ENCODE measurements around the gene BBIP1.

BBIP1 gene

DNA sequence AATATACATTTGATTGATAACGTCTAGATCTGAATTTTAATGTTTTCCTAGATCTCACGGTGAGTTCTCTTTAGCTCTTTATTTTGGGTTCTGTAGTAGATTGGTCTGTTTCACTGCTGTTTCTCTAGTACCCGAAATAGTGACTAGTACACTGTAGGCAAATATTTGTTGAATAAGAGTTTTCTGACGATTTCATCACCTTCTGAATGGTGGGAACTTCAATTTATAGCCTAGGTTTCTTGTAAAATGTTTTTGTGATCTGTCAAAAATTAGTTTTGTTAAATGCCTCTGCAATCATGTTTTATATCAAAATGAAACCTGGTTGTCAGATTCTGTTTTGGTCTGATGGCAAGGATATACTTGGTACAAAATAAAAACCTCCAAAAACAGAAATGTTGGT lies 37.1 kb downstream of the BBIP1 start:
- TF ChIP-seq GATA2 (IDR thresholded peaks at IDR 0.05; ENCODE audit: low read depth, low read length) (no peak), GATA3 (IDR thresholded peaks at IDR 0.05; ENCODE audit: low read depth, low read length) (no peak)

DNA sequence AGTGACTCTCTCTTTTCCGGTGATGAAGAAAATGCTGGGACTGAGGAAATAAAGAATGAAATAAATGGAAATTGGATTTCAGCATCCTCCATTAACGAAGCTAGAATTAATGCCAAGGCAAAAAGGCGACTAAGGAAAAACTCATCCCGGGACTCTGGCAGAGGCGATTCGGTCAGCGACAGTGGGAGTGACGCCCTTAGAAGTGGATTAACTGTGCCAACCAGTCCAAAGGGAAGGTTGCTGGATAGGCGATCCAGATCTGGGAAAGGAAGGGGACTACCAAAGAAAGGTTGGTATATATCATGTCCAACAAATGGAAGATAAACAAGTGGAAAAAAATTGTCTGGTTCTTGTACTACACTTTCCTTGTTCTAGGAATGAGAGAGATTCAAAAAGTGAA lies 37.7 kb downstream of the BBIP1 start:
- no peak for TF ChIP-seq GATA2 (IDR thresholded peaks at IDR 0.05; ENCODE audit: low read depth, low read length)
- no peak for TF ChIP-seq GATA3 (IDR thresholded peaks at IDR 0.05; ENCODE audit: low read depth, low read length)

DNA sequence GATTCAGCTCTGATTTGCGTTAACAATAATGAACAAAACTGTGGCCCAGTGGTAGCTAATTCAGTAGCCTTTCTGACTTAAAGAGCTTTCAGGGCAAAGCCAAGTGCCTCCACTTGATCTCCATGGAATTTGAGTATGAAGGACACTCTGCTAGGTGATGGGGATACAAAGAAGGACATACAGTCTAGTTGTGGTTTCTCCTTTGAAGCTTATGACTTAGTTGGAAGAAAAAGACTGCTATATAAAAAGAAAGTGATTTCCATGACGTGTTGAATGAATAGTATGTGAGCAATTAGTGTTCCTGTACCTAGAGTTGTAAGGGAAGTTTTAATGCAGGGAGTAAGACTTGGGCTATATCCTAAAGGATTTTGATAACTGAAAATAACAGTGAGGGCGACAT lies 39.0 kb downstream of the BBIP1 start:
- no peak for TF ChIP-seq GATA2 (IDR thresholded peaks at IDR 0.05; ENCODE audit: low read depth, low read length)
- no peak for TF ChIP-seq GATA3 (IDR thresholded peaks at IDR 0.05; ENCODE audit: low read depth, low read length)

DNA sequence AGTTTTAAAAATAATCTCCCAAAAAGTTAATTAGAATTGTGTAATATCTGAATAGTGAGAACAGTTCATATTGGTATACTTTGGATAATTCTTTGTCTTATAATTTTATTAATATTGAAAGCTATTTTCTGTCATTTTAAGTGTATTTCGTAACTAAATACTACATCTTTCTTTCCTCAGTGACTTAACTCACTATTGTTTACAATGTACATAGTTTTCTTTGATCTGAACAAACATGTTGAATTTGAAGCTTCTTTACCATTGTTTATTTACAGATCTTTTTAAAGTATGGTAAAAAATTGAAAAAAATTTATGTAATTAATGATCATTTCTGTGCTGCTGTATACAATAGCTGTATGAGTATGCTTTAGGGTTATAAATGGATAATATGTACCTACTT lies 42.2 kb downstream of the BBIP1 start:
- TF ChIP-seq GATA2 (IDR thresholded peaks at IDR 0.05; ENCODE audit: low read depth, low read length) = no peak
- no peak for TF ChIP-seq GATA3 (IDR thresholded peaks at IDR 0.05; ENCODE audit: low read depth, low read length)

DNA sequence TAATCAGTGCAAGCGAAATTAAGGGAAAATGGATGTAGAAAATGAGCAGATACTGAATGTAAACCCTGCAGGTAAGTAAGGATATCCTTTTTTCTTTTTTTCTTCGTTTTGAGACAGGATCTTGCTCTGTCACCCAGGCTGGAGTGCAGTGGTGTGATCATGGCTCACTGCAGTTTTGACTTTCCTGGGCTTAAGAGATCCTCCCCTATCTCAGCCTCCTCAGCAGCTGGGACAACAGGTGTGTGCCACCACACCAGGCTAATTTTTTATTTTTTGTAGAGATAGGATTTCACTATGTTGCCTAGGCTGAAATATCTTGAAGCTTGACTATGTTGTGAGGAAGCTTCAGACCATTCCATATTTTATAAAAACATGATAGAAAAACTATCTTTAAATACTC lies 43.0 kb downstream of the BBIP1 start:
- TF ChIP-seq GATA3 (IDR thresholded peaks at IDR 0.05; ENCODE audit: low read depth, low read length) (no peak), GATA2 (IDR thresholded peaks at IDR 0.05; ENCODE audit: low read depth, low read length) (no peak)

- TF ChIP-seq GATA2 (IDR thresholded peaks at IDR 0.05; ENCODE audit: low read depth, low read length) = no peak
- TF ChIP-seq GATA3 (IDR thresholded peaks at IDR 0.05; ENCODE audit: low read depth, low read length) = no peak
Measured at GRCh38 chr10:110873951-110874350, 45.0 kb downstream of the BBIP1 start.

- TF ChIP-seq GATA2 (IDR thresholded peaks at IDR 0.05; ENCODE audit: low read depth, low read length) = no peak
- TF ChIP-seq GATA3 (IDR thresholded peaks at IDR 0.05; ENCODE audit: low read depth, low read length) = no peak
Measured at GRCh38 chr10:110872984-110873923, 45.7 kb downstream of the BBIP1 start.

DNA sequence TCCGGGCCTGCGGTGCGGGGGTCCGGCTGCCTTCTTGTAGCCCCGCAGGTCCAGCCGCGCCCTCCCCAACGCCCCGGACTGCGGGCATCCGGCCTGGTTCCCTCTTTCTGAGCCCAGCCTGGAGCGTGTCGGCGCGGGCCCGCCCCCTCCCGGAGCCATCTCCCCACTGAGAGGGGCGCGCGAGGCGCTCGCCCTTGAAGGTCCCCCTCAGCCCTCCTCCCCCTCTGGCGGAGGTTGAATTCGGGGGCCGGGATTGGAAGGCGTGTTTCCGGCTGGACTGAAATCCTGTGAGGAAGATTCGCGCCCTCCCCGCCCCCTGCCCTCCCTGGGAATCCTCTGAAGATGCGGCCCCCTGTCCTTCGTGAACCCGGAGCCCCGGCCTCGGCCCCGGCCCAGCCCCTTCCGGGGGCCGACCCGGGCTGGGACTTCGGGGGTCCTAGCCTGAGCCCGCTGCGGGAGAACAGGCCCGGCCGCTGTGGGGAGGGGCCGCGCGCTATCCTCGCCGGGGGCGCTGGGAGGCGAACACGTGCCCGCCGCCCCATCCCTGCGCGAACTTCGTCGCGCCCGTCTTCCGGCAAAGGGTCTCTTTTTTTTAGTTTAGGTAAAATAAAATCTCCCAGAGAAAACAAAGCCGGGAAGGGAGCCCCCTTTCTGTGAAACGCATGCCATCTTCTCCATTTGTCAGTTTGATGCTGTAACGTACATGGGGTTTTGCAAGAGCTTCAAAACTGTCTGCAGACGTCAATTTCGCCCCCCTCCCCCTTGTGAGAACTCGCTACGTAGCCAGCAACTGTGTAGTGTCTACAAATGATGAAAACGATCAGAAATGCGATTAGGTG lies 46.6 kb downstream of the BBIP1 start:
- TF ChIP-seq GATA3 (IDR thresholded peaks at IDR 0.05; ENCODE audit: low read depth, low read length) (no peak), GATA2 (IDR thresholded peaks at IDR 0.05; ENCODE audit: low read depth, low read length) (no peak; the same call in 1 of the 2 replicates)

GRCh38 chr10:110871298-110872084 lies 47.5 kb downstream of the BBIP1 start, which contains the start of gene PDCD4:
Gene PDCD4, plus strand, starts transcription at chr10:110871928. Its CDS starts 4,100 bp downstream, at chr10:110876028.
- TF ChIP-seq GATA3 (IDR thresholded peaks at IDR 0.05; ENCODE audit: low read depth, low read length) (no peak), GATA2 (IDR thresholded peaks at IDR 0.05; ENCODE audit: low read depth, low read length) (no peak)

GRCh38 chr10:110870823-110871297 lies 48.1 kb downstream of the BBIP1 start:
- TF ChIP-seq GATA2 (IDR thresholded peaks at IDR 0.05; ENCODE audit: low read depth, low read length) (no peak), GATA3 (IDR thresholded peaks at IDR 0.05; ENCODE audit: low read depth, low read length) (no peak)

GRCh38 chr10:110868981-110869380 lies 50.0 kb downstream of the BBIP1 start:
- TF ChIP-seq GATA3 (IDR thresholded peaks at IDR 0.05; ENCODE audit: low read depth, low read length) = no peak
- no peak for TF ChIP-seq GATA2 (IDR thresholded peaks at IDR 0.05; ENCODE audit: low read depth, low read length)

DNA sequence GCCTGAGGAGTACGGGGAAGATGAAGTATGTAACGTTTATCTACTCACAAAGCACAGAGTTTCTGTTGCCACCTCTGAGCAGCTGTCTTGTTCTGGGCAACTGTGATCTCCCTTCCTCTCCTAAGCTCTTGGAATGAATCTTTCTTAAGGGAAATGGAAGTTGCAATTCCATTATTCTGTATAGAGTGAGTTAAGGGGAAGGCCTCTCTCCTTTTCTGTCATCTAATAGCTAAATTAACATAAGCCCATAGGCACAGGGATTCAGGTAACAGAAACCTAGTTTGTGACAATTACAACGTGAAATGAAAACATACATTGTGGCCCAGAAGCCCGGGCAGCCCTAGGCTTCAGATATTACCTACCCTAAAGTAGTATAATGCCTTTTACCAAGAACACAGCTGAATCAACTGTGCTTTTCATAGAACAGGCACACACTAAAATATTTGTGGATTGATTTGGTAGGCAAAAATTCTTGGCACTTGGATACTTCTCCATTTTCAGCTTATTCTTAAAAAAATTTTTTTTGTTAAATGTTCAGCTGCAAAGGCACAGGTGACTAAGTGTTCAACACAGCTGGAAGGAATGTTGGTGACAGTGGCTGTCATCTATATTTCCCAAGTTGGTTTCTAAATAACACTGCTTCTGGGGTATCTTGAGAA lies 51.0 kb downstream of the BBIP1 start:
- TF ChIP-seq GATA2 (IDR thresholded peaks at IDR 0.05; ENCODE audit: low read depth, low read length) = no peak

DNA sequence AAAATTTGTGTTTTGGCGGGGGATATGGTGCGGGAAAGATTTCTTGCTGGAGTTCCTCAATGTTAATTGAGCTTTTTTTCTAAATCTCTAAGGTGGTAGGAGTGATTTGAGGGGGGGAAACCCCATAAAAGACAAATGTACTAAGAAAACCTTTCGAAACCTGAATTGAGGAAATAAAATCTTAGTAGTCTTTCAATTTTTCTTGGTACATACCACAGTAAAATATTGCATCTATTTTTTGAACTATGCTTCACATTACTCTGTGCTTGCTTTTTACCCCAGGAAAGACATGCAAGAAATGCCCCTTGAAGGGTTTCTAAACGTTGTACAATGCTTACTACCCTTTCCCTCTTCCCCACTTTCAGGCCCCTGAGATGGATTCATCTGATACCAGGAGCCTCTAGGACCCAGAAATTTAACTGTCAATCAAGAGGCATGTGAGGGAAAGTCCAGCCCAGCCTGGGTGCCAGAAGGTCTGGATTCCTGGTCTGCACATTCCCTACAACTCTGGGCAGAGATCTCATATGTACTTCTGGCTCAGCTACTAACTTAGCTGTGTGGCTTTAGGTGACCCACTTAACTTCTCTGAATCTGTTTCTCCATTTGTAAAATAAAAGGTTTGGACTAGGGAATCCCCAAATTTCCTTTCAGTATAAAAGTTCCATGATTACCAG lies 53.0 kb downstream of the BBIP1 start:
- TF ChIP-seq GATA2 (IDR thresholded peaks at IDR 0.05; ENCODE audit: low read depth, low read length) (no peak), GATA3 (IDR thresholded peaks at IDR 0.05; ENCODE audit: low read depth, low read length) (no peak)

Data from SH-SY5Y (cell line).